Naive B cell (primary cell): ENCODE data around the gene TPST1. TPM values are rescaled to one million over a fixed set of nuclear protein-coding genes. Genes with fewer than 3 reads are reported as not detected.

Source experiments
- ATAC-seq, 2 donors: fragments of 150-1000 bp; cut with Tn5 transposase; 2 replicates each; pipeline ENCODE4 v1.10.0; 2021; ENCODE audit warnings: low read depth in 2 of 2, mild to moderate bottlenecking in 2 of 2, moderate library complexity in 2 of 2
- DNase-seq: peaks from one replicate; pipeline ENCODE4 v3.0.0; 2022
- H3K27ac Mint-ChIP-seq, 6 donors: one replicate each; pipeline ENCODE4 v1.8.0; 2020 to 2022; ENCODE audit warnings: mild to moderate bottlenecking in 6 of 6, mixed read lengths in 6 of 6, moderate library complexity in 5 of 6, inconsistent platforms in 2 of 6
- H3K27me3 Mint-ChIP-seq, 3 donors: one replicate each; pipeline ENCODE4 v1.8.0; 2021 to 2022; ENCODE audit warnings: mixed read lengths in 3 of 3, mild to moderate bottlenecking in 1 of 3
- H3K36me3 Mint-ChIP-seq, 2 donors: one replicate each; pipeline ENCODE4 v1.8.0; 2020 to 2022; ENCODE audit warnings: mixed read lengths in 2 of 2, inconsistent platforms in 1 of 2, mild to moderate bottlenecking in 1 of 2
- H3K4me1 Mint-ChIP-seq, 3 donors: one replicate each; pipeline ENCODE4 v1.8.0; 2020 to 2022; ENCODE audit warnings: mixed read lengths in 3 of 3, inconsistent platforms in 1 of 3, mild to moderate bottlenecking in 1 of 3, moderate library complexity in 1 of 3
- H3K4me3 Mint-ChIP-seq, 8 donors: one replicate each; pipeline ENCODE4 v1.8.0; 2020 to 2022; ENCODE audit warnings: mild to moderate bottlenecking in 8 of 8, mixed read lengths in 8 of 8, moderate library complexity in 8 of 8, inconsistent platforms in 2 of 8
- H3K9me3 Mint-ChIP-seq, 7 donors: one replicate each; pipeline ENCODE4 v1.8.0; 2020 to 2022; ENCODE audit warnings: mixed read lengths in 7 of 7, mild to moderate bottlenecking in 5 of 7, inconsistent platforms in 2 of 7, moderate library complexity in 1 of 7
- polyA plus RNA-seq, 6 donors: library from polyadenylated mRNA; unstranded; fragments of 300-500 nt; fragmentation: Illumina TruSeq; gene quantifications; one replicate each; pipeline ENCODE4 v1.2.3, GENCODE V29; 2021; ENCODE audit warnings: low read depth in 6 of 6

The TPST1 gene
- polyA plus RNA-seq, 6 donors from 2014 or later: 20.6 to 47.4 (median 30.9) TPM

GRCh38 chr7:66198469-66198868, 6.7 kb upstream of the TPST1 start:
- H3K9me3 Mint-ChIP-seq: no peaks in the 10 kb centered on the region
- peaks cover 5 to 21% (median 8%) of the 10 kb centered on the region in 3 donors for H3K27me3 Mint-ChIP-seq
- ATAC-seq (no peak), DNase-seq (no peak)
- H3K36me3 Mint-ChIP-seq: no peaks in the 10 kb centered on the region
- H3K4me1 Mint-ChIP-seq: peaks cover 3 to 5% (median 4%) of the 10 kb centered on the region in 3 donors
- no peak overlapping the region for H3K4me3 Mint-ChIP-seq
- H3K27ac Mint-ChIP-seq: no peak overlapping the region

- Mint-ChIP-seq H3K27ac (peak overlapping the region in 1 of 6 donors; percentile 60), H3K36me3 (no peaks in the 10 kb centered on the region), H3K4me3 (no peak overlapping the region), H3K4me1 (peaks cover 0 to 5% (median 4%) of the 10 kb centered on the region in 3 donors), H3K9me3 (no peaks in the 10 kb centered on the region), H3K27me3 (peaks cover 5 to 21% (median 8%) of the 10 kb centered on the region in 3 donors)
- no peak for ATAC-seq
- no peak for DNase-seq
Measured at GRCh38 chr7:66198956-66199355, 6.2 kb upstream of the TPST1 start.

DNA sequence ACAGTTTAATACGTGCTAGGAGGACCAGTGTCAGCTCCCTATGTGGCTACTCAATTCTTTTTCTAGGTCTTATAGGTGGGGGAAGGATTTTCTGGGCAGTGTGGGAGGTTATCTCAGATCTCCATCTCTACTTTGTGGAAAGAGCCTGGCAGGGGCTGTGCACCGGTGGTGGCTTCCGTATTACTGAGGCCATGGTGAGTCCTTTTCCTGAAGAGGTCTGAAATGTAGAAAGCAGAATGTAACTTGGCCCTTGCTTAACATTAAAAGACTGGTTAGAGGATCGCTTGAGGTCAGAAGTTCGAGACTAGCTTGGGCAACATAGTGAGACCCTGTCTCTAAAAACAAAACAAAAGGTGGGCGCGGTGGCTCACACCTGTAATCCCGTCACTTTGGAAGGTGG, 2.7 kb upstream of the TPST1 start:
- H3K4me3 Mint-ChIP-seq: peak overlapping the region in 2 of 8 donors; percentile 42 to 68
- H3K27ac Mint-ChIP-seq: peak overlapping the region in 2 of 6 donors; percentile 54 to 88
- no peaks in the 10 kb centered on the region for H3K36me3 Mint-ChIP-seq
- H3K27me3 Mint-ChIP-seq: peaks cover 5 to 21% (median 8%) of the 10 kb centered on the region in 3 donors
- no peaks in the 10 kb centered on the region for H3K9me3 Mint-ChIP-seq
- peaks cover 18 to 28% (median 22%) of the 10 kb centered on the region in 3 donors for H3K4me1 Mint-ChIP-seq
- no peak for DNase-seq
- ATAC-seq: no peak

DNA sequence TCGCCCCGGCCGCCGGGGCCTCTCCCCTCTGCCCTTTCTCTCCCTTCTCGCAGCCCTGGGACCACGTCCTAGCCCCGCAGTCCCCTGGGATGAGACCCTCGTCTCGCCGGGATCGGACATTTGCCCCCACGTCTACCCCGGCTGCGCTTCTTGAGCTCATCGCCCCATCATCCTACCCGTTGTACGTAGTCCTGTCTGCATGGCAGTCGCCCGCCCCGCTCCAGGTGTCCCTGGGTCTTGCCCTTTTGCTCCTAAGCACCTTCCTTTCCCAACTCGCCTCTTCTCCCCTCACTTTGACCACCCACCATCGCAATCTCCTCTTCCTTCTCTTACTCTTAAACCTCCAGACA, 582 bp downstream of the TPST1 start:
- peak overlapping the region; percentile 80 to 97 (median 88) for H3K27ac Mint-ChIP-seq
- no peak for ATAC-seq
- peaks cover 47 to 61% (median 49%) of the 10 kb centered on the region in 3 donors for H3K4me1 Mint-ChIP-seq

DNA sequence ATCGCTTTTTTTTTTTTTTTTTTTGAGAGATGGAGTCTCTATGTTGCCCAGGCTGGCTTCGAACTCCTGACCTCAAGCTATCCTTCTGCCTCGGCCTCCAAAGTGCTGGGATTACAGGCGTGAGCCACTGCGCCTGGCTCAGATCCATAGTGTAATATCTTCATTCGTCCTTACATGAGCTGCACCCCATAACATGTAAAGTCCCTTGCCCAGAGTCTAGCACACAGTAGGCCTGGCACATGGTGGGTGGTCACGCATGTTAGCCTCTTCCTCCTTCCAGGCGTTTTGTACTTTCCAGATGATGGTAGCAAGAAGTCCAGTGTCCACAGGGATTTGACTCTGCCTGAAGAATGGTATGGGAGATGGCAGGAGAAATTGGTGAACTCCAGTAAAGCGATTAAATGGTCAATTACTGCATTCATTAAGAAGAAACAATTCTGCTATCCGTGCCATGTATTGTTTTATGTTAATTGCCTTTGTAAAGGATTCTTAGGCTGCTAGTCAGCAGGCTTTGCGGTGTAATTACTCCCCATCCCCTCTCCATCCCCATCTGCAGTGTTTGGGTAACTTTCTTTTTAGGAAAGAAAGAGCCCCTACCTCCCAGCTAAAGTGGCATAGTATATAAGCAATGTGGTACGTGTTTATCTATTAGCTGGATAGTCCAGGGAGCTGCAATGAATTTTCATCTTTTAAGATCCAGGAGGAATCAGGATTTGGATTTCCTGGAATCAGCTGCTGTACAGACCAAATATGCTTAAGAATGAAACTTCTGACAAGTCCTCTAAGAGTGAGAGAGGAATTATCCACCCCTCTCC, 1.2 kb downstream of the TPST1 start:
- H3K4me3 Mint-ChIP-seq: peak overlapping the region; percentile 85 to 99 (median 96)
- no peaks in the 10 kb centered on the region for H3K9me3 Mint-ChIP-seq
- peaks cover 0 to 8% (median 5%) of the 10 kb centered on the region in 3 donors for H3K27me3 Mint-ChIP-seq
- no peak for DNase-seq
- H3K27ac Mint-ChIP-seq: peak overlapping the region; percentile 80 to 97 (median 88)
- peaks cover 9 to 11% of the 10 kb centered on the region in 2 donors for H3K36me3 Mint-ChIP-seq
- peaks cover 47 to 63% (median 49%) of the 10 kb centered on the region in 3 donors for H3K4me1 Mint-ChIP-seq
- no peak for ATAC-seq

More for the DNA sequence above, 582 bp downstream of the TPST1 start:
- peaks cover 9 to 11% of the 10 kb centered on the region in 2 donors for H3K36me3 Mint-ChIP-seq
- no peak for DNase-seq
- H3K9me3 Mint-ChIP-seq: no peaks in the 10 kb centered on the region
- H3K4me3 Mint-ChIP-seq: peak overlapping the region; percentile 85 to 99 (median 96)
- peaks cover 0 to 11% (median 5%) of the 10 kb centered on the region in 3 donors for H3K27me3 Mint-ChIP-seq

DNA sequence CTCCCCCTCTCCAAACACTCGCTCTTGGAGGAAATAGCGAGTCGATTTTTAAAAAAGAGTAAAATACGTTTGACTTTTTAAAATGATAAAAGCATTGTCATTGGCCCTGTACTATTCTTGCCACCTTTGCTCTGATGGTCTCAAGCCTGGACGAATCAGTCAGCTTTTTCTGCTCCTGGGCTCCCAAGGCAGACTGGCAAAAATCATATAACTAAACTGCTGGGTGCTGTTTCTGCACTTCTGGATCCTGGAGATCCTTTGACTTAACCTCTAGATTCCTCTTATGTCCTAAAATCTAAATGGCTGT, 1.8 kb downstream of the TPST1 start:
- no peak for ATAC-seq
- Mint-ChIP-seq H3K27ac (peak overlapping the region; percentile 34 to 94 (median 86)), H3K27me3 (peaks cover 0 to 8% (median 5%) of the 10 kb centered on the region in 3 donors), H3K4me3 (peak overlapping the region; percentile 85 to 99 (median 96)), H3K36me3 (peaks cover 9 to 11% of the 10 kb centered on the region in 2 donors), H3K4me1 (peaks cover 47 to 67% (median 49%) of the 10 kb centered on the region in 3 donors), H3K9me3 (no peaks in the 10 kb centered on the region)
- DNase-seq: no peak

DNA sequence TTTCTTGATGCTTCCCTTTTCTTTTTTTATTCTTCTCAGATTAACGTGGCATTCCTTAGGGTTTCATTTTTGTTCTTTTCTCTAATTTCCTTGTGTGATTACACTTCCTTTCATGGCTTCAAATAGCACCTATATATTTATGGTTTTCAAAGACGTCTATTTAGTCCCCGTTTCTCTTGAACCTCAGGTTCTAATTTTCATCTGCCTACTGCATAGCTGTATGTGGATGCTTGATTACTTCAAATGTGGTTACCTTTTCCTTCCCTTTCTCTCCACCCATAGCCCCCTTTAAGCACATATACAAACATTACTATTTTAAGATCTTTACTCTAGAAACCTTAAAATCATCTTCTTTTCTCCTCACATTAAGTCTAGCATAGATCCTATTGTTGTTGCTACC, 2.4 kb downstream of the TPST1 start:
- ATAC-seq: no peak
- Mint-ChIP-seq H3K36me3 (peaks cover 9 to 11% of the 10 kb centered on the region in 2 donors), H3K27ac (peak overlapping the region; percentile 34 to 94 (median 86)), H3K4me3 (peak overlapping the region; percentile 85 to 99 (median 96)), H3K27me3 (peaks cover 0 to 3% (median under 1%) of the 10 kb centered on the region in 3 donors), H3K4me1 (peaks cover 44 to 67% (median 50%) of the 10 kb centered on the region in 3 donors), H3K9me3 (no peaks in the 10 kb centered on the region)
- DNase-seq: no peak

GRCh38 chr7:66211429-66211828, 6.3 kb downstream of the TPST1 start:
- Mint-ChIP-seq H3K27me3 (no peaks in the 10 kb centered on the region), H3K9me3 (no peaks in the 10 kb centered on the region), H3K27ac (peak overlapping the region in 2 of 6 donors; percentile 9 to 44), H3K4me3 (peak overlapping the region in 2 of 8 donors; percentile 5 to 35), H3K36me3 (peaks cover 9 to 11% of the 10 kb centered on the region in 2 donors), H3K4me1 (peaks cover 45 to 61% (median 56%) of the 10 kb centered on the region in 3 donors)
- no peak for ATAC-seq
- no peak for DNase-seq

GRCh38 chr7:66213637-66214036, 8.5 kb downstream of the TPST1 start:
- no peaks in the 10 kb centered on the region for H3K9me3 Mint-ChIP-seq
- no peak for DNase-seq
- H3K4me1 Mint-ChIP-seq: peaks cover 33 to 54% (median 43%) of the 10 kb centered on the region in 3 donors
- no peak overlapping the region for H3K4me3 Mint-ChIP-seq
- ATAC-seq: no peak
- peaks cover 9 to 11% of the 10 kb centered on the region in 2 donors for H3K36me3 Mint-ChIP-seq
- no peaks in the 10 kb centered on the region for H3K27me3 Mint-ChIP-seq
- H3K27ac Mint-ChIP-seq: peak overlapping the region in 2 of 6 donors; percentile 17 to 69

- H3K9me3 Mint-ChIP-seq: no peaks in the 10 kb centered on the region
- no peaks in the 10 kb centered on the region for H3K27me3 Mint-ChIP-seq
- H3K36me3 Mint-ChIP-seq: no peaks in the 10 kb centered on the region
- no peak overlapping the region for H3K4me3 Mint-ChIP-seq
- no peak for DNase-seq
- no peak for ATAC-seq
- no peak overlapping the region for H3K27ac Mint-ChIP-seq
- H3K4me1 Mint-ChIP-seq: peaks cover 33 to 48% (median 41%) of the 10 kb centered on the region in 3 donors
Measured at GRCh38 chr7:66216687-66217086, 11.6 kb downstream of the TPST1 start.

DNA sequence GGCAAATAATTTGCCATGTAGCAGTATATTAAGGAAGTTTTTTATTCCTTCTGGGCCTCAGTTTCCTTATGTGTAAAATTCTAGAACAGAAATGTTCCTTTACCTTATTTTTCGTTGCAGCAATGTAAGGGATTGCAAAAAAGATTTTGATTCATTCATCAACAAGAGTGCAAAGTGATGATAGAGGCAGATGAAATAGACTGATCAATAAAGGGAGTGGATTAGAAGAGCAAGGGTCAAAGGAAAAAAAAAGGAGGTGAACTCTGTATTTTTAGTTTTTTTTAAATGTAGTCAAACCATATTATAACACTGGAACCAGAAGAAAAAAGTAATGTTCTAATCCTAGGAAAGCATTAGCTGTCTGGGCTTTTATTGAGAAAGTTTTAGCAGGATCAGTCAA, 14.7 kb downstream of the TPST1 start:
- Mint-ChIP-seq H3K4me1 (peaks cover 31 to 57% (median 54%) of the 10 kb centered on the region in 3 donors), H3K9me3 (no peaks in the 10 kb centered on the region), H3K27ac (no peak overlapping the region), H3K4me3 (no peak overlapping the region), H3K36me3 (no peaks in the 10 kb centered on the region), H3K27me3 (no peaks in the 10 kb centered on the region)
- DNase-seq: no peak
- ATAC-seq: no peak

- no peak overlapping the region for H3K4me3 Mint-ChIP-seq
- no peaks in the 10 kb centered on the region for H3K36me3 Mint-ChIP-seq
- peak overlapping the region in 2 of 6 donors; percentile 18 to 45 for H3K27ac Mint-ChIP-seq
- no peak for ATAC-seq
- peaks cover 25 to 52% (median 52%) of the 10 kb centered on the region in 3 donors for H3K4me1 Mint-ChIP-seq
- DNase-seq: no peak
- H3K27me3 Mint-ChIP-seq: no peaks in the 10 kb centered on the region
- no peaks in the 10 kb centered on the region for H3K9me3 Mint-ChIP-seq
Measured at GRCh38 chr7:66221442-66221841, 16.3 kb downstream of the TPST1 start.

DNA sequence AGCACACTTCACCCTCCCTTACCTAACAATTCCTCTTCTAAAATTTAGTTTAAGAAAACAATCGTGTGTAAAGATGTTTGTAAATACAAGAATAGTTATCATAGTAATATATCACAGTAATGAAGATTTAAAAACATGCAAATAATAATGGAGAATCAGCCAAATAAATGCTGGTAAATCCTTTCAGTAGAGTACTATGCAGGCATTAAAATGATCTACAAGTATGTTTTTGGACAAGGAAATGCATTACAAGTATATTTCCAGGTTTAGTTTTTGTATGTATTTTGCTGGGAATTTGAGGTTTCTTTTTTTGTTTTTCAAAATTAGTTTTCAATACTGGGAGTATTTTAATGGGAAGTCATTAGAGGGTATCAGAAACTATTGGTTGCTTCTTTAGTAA, 22.7 kb downstream of the TPST1 start:
- no peak for DNase-seq
- Mint-ChIP-seq H3K27me3 (no peaks in the 10 kb centered on the region), H3K36me3 (peaks cover 7 to 18% of the 10 kb centered on the region in 2 donors), H3K4me3 (no peak overlapping the region), H3K9me3 (peaks cover 0 to 9% (median 4%) of the 10 kb centered on the region in 7 donors), H3K27ac (no peak overlapping the region), H3K4me1 (peaks cover 4 to 23% (median 13%) of the 10 kb centered on the region in 3 donors)
- no peak for ATAC-seq
